SK-N-SH treated with all-trans-retinoic acid at 6 μM for 48 hours (cell line): ENCODE measurements around the gene IPO5.

Experiments
- ARNTL ChIP-seq: fragments of 450-650 bp; formaldehyde crosslinking; IDR thresholded peaks from 2 replicates; pipeline ENCODE4 v1.5.0; 2020; ENCODE audit warnings: low read depth, mild to moderate bottlenecking, moderate library complexity, borderline replicate concordance
- BACH2 ChIP-seq: fragments of 250-450 bp; sonication (Bioruptor Pico); IDR thresholded peaks from 2 replicates; pipeline ENCODE4 v1.9.0; 2021; ENCODE audit warnings: mild to moderate bottlenecking, borderline replicate concordance
- CSDC2 ChIP-seq: fragments of 250-450 bp; sonication (Bioruptor Pico); IDR thresholded peaks from 2 replicates; pipeline ENCODE4 v1.5.0; 2020; ENCODE audit warnings: mild to moderate bottlenecking, moderate library complexity
- GLIS3 ChIP-seq: fragments of 250-450 bp; sonication (Bioruptor Pico); IDR thresholded peaks from 2 replicates; pipeline ENCODE4 v1.5.0; 2020; ENCODE audit warnings: mild to moderate bottlenecking, moderate library complexity
- PATZ1 ChIP-seq: fragments of 250-450 bp; sonication (Bioruptor Pico); IDR thresholded peaks from 2 replicates; pipeline ENCODE4 v1.8.0; 2020; ENCODE audit warnings: mild to moderate bottlenecking, moderate library complexity, borderline replicate concordance
- SNAI2 ChIP-seq: fragments of 250-450 bp; sonication (Bioruptor Pico); IDR thresholded peaks from 2 replicates; pipeline ENCODE4 v1.5.0; 2020; ENCODE audit warnings: mild to moderate bottlenecking, moderate library complexity
- TCF4 ChIP-seq: fragments of 250-450 bp; sonication (Bioruptor Pico); IDR thresholded peaks from 2 replicates; pipeline ENCODE4 v1.8.0; 2021; ENCODE audit warnings: mild to moderate bottlenecking, moderate library complexity, borderline replicate concordance
- TSHZ2 ChIP-seq: fragments of 250-450 bp; sonication (Bioruptor Pico); IDR thresholded peaks from 2 replicates; pipeline ENCODE4 v1.5.0; 2020; ENCODE audit warnings: mild to moderate bottlenecking, moderate library complexity
- ZFP3 ChIP-seq: fragments of 250-450 bp; sonication (Bioruptor Pico); IDR thresholded peaks from 2 replicates; pipeline ENCODE4 v1.5.0; 2020; ENCODE audit warnings: mild to moderate bottlenecking, moderate library complexity
- ZNF70 ChIP-seq: fragments of 450-650 bp; formaldehyde crosslinking; IDR thresholded peaks from 2 replicates; pipeline ENCODE4 v1.5.0; 2020; ENCODE audit warnings: mild to moderate bottlenecking, moderate library complexity

GRCh38 chr13:98048265-98048664, 94.8 kb downstream of the IPO5 start:
- TF ChIP-seq GLIS3 (CRISPR knock-in tag) (no peak), CSDC2 (CRISPR knock-in tag) (no peak), ZNF70 (CRISPR knock-in tag) (no peak), BACH2 (CRISPR knock-in tag) (no peak), ARNTL (CRISPR knock-in tag) (no peak), PATZ1 (CRISPR knock-in tag) (no peak), TSHZ2 (no peak), TCF4 (CRISPR knock-in tag) (no peak), ZFP3 (CRISPR knock-in tag) (no peak), SNAI2 (CRISPR knock-in tag) (no peak)
